HG03521 (cell line): ENCODE data around the gene SETBP1.

Experiments
- ATAC-seq: cut with Tn5 transposase; IDR thresholded peaks from one replicate; pipeline ENCODE4 v1.9.1; 2021; ENCODE audit warnings: mild to moderate bottlenecking, moderate library complexity; ENCODE audit not compliant: unreplicated experiment

SETBP1 gene

GRCh38 chr18:44957025-44957424 is 276.3 kb downstream of the SETBP1 start:
- no peak for ATAC-seq

- ATAC-seq, result no peak
Measured at GRCh38 chr18:44957461-44957860, 276.8 kb downstream of the SETBP1 start.

- ATAC-seq, result no peak
Measured at GRCh38 chr18:44958040-44958439, 277.4 kb downstream of the SETBP1 start.

GRCh38 chr18:44958455-44958854 is 277.8 kb downstream of the SETBP1 start:
- ATAC-seq, result no peak

GRCh38 chr18:44959013-44959412 is 278.3 kb downstream of the SETBP1 start:
- no peak for ATAC-seq

GRCh38 chr18:44960580-44960979 is 279.9 kb downstream of the SETBP1 start:
- no peak for ATAC-seq

- ATAC-seq, result peak; percentile 59
Measured at GRCh38 chr18:44961288-44961995, 280.8 kb downstream of the SETBP1 start.

GRCh38 chr18:44967599-44967998 is 286.9 kb downstream of the SETBP1 start:
- no peak for ATAC-seq

GRCh38 chr18:44968336-44968735 is 287.6 kb downstream of the SETBP1 start:
- ATAC-seq, result no peak

- no peak for ATAC-seq
Measured at GRCh38 chr18:44969214-44969795, 288.6 kb downstream of the SETBP1 start.

GRCh38 chr18:44973282-44973681 is 292.6 kb downstream of the SETBP1 start:
- no peak for ATAC-seq

- no peak for ATAC-seq
Measured at GRCh38 chr18:44974174-44974573, 293.5 kb downstream of the SETBP1 start.

GRCh38 chr18:44977856-44978255 is 297.2 kb downstream of the SETBP1 start:
- no peak for ATAC-seq

- ATAC-seq, result no peak
Measured at GRCh38 chr18:44979748-44980147, 299.1 kb downstream of the SETBP1 start.

GRCh38 chr18:44981121-44981520 is 300.4 kb downstream of the SETBP1 start:
- ATAC-seq, result no peak

- ATAC-seq, result no peak
Measured at GRCh38 chr18:44986933-44987332, 306.2 kb downstream of the SETBP1 start.

GRCh38 chr18:44987371-44987770 is 306.7 kb downstream of the SETBP1 start:
- no peak for ATAC-seq

- ATAC-seq, result no peak
Measured at GRCh38 chr18:44988821-44989587, 308.3 kb downstream of the SETBP1 start.

- no peak for ATAC-seq
Measured at GRCh38 chr18:44996261-44996660, 315.6 kb downstream of the SETBP1 start.

- ATAC-seq, result no peak
Measured at GRCh38 chr18:44997174-44997573, 316.5 kb downstream of the SETBP1 start.

- ATAC-seq, result no peak
Measured at GRCh38 chr18:44998360-44998759, 317.7 kb downstream of the SETBP1 start.

GRCh38 chr18:45004546-45005080 is 323.9 kb downstream of the SETBP1 start:
- ATAC-seq, result no peak
